Fibroblast of skin of right biceps (primary cell): Measurements from ENCODE around the gene FOXD4.
"Not testable (repeated sequence)": the region's sequence is repeated elsewhere in the genome, so short reads cannot be mapped to it uniquely, and the experiment has no call there.

Experiments
- DNase-seq: peaks from one replicate; pipeline ENCODE4 v3.0.0-alpha.2; 2013

Gene FOXD4

DNA sequence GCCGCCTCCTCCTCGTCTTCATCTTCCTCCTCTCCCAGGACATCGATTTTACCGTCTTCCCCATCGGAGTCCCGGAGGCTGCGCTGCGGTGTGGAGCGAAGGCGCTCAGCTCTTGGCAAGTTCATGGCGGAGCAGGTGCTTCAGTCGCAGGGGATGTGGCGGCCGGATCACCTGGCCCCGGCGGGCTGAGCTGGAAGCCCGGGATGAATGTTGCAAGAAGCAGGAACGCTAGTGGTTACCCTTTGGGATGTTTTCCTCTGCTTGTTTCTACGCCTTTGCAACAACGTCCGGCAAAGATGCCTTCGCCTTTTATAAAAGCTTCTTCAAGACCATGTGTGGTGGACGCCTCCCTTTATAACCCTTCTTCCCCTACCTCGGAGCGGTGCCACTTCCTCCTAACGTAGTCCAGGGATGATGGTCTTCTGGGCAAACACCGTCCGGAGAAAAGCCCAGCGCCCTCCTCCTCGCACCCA, at the start of gene FOXD4:
Gene FOXD4 (minus strand): TSS at position 423 of the 473 bp plus-strand sequence. CDS start 298 bp downstream, at position 125.
- DNase-seq: not testable (repeated sequence)

DNA sequence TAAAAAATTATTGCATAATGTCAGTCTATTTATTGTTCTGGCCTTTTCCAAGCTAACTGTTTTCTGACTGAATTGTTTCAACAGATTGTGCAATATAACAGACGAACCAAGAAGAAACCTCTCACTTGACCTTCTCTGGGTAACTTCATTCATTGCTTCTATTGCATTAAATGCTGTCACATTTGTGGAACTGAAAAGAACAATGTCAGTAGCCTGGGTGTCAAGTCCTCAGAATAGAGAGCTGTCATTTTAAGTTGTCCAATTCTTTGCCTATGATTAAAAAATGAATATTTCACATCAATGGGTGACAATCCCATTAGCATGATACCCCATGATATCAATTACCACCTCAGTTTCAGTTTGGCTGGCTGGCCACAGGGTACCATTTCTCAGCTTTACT, 41.7 kb upstream of the FOXD4 start:
- not testable (repeated sequence) for DNase-seq

DNA sequence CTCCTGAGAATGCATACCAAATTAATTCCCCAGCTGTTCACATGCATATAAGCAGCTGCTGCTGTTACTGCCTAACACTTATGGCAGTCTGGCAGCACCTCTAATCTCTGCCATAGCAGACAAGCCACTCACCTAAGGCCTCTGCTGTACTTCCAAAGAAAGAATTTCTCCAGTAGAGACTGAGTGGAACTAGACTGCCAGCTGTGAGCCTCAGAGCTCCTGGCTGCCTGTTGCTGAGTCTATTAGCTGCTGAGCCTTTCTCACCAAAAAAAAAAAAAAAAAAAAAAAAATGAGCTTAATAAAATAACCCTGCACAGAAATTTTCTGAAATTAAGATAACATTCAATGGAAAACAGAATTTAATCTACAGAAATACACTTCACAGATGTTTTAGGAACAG, 33.0 kb upstream of the FOXD4 start:
- not testable (repeated sequence) for DNase-seq

DNA sequence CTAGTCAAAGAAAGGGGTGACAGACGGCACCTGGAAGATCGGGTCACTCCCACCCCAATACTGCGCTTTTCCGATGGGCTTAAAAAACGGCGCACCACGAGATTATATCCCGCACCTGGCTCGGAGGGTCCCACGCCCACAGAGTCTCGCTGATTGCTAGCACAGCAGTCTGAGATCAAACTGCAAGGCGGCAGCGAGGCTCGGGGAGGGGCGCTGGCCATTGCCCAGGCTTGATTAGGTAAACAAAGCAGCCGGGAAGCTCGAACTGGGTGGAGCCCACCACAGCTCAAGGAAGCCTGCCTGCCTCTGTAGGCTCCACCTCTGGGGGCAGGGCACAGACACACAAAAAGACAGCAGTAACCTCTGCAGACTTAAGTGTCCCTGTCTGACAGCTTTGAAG, 21.7 kb upstream of the FOXD4 start:
- not testable (repeated sequence) for DNase-seq

DNA sequence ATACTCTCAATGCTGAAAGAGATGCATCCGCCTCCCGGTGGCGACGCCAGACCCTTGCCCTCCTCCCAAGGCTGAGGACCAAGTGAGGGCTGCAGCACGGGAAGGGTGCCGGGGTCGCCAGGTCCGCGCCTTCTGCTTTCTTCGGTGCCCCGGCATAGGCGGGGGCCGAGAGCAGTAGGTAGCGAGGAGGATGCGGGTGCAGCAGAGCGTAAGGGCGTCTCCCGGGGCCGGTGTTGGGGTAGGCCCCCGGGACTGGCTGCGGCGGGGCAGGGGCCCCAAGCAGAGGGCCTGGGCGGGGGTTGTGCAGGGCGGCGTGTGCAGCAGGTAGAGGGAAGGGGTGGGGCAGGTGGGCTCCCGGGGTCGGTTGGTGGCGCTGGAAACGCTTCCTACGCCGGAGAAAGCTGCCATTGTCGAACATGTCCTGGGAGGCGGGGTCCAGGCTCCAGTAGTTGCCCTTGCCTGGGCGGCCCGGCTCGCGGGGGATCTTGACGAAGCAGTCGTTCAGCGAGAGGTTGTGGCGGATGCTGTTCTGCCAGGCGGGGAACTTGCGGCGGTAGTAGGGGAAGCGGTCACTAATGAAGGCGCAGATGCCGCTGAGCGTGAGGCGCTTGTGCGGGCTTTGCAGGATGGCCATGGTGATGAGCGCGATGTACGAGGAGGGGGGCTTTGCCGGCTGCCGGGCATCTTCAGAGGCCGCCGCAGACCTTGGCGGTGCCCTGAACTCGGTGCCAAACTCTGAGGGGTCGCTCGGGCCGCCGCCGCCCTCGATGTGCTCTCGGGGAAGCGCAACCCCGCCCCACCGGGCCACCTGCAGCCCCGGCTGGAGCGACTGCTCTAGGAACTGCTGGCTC, 848 bp downstream of the FOXD4 start:
- DNase-seq: not testable (repeated sequence)

DNA sequence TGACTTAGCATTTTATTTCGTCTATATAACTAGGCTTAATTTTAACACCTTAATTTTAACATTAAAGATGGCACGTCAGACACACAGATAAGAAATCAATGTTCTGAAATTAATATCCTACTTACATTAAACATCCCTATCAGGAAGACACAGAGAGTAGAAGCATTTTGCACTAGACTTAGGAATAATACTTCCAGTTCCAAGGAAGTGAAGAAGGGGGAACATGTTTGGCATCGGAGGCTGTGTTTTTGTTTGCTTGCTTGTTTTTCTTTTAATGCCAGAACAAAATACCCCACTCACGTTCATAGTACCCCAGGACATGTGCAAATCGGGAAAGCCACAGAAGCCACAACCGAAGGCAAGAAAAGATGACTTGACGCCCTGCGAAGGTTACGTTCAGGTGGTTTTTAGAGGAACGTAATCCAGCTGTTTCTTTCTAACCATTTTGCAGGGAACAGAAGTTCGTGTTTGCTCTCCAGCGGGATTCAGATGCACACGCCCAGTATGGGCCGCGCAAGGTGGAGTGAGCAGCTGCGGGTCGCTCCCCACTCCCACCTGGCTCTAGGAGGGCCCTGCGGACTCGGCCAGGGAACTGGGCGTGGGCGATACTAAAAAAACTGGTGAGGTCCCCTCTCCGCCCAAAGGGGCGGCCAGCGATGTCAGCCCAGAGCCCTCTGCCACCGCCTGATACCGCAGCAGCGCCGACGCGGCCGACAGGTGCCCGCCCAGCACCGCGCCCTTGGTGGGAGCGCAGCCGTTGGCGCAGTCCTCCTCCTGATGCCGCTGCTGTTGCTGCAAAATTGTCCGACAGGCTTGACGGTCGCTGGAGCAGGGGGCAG, 1.8 kb downstream of the FOXD4 start:
- not testable (repeated sequence) for DNase-seq

DNA sequence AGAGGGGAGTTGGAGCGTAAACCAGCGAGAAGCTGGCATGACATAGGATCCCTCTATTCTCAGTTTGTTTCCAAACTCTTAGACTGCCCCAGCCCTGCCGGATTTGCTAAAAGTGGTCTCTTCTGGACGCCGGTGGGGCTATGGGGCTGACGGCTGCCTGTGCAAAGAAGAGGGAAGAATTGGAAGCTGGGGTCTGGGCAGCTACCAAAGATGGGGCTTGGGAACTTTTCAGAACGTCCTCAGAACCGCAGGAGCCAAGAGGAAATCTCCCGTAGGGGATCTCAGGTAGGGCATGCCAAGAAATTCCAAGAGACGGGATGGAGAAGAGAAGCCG, 3.1 kb downstream of the FOXD4 start:
- DNase-seq: not testable (repeated sequence)

DNA sequence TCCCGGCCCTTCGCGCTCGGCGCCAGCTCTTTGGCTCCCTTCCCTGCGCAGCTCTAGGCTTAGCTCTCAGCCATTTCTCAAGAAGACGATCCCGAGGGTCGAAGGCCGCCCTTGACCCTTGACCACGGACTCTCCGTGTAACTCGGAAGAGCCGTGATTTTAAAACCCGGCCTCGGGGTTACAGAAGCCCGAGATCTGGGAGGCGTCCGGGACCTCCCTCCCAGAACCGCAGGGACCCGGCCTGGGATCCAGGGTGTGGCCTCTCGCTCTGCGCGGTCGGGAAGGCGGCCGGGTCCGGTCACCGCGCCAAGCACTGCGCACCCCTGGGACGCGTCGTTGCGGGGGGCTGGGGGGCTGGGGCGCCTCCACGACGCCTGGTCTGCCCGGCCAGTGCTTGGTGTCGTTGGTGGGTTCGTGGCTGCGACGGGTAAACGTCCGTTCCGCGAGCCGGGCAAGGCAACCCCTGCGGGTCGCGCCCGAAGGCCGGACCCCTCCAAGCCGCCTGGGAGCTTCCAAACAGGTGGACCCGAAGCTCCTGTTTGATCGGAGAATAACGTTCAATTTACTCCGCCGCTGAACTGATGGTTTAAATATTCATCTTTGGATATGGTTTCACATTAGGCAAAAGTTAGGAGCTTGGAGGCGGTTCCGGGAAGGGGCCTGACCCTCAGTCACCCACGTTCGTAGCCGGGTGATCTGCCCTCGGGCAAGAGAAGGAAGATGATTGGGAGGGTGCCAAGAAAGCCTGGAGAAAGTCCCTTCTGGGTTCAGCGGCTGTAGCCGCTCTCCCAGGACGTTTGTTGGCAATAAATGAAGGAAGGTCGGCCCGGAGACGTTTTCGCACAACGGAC, 3.7 kb downstream of the FOXD4 start:
- DNase-seq: not testable (repeated sequence)

DNA sequence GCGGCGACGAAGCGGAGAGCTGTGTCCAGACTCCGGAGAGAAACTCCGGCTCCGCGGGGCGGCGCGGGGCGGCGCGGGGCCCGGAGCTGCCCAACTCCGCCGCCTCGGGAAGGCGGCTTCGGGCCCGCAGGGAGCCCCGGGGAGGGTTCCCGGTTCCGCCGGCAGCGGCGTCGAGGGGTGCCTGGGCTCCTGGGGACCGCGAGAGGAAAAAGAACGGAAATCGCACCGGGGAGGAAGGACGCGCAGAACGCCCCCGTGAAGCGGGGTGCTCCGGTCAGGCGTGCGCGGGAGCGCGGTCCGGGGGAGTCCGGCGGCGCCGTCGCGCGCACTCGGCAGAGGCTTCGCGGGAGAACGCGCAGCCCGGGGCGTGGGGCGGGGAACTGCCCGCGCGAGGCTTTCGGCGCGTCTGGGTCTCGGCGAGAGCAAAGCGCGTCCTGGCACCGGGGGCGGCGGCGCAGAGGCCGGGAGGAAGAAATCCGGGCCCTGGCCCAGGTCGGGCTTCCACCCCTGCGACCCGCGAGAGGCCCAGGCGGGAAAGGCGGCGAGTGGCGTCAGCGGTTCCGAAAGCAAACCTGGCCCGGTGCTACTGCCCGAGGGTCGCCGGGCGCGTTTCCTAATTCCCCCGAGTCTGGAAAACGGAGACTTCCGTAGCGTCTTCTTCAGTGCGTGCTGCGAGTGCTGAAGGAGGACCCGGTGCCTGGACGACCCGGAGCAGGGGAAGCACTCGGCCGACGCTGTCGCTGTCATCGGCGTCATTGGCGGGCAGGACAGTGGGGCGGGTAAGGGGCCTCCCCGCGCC, 4.5 kb downstream of the FOXD4 start:
- DNase-seq: peak; percentile 7

DNA sequence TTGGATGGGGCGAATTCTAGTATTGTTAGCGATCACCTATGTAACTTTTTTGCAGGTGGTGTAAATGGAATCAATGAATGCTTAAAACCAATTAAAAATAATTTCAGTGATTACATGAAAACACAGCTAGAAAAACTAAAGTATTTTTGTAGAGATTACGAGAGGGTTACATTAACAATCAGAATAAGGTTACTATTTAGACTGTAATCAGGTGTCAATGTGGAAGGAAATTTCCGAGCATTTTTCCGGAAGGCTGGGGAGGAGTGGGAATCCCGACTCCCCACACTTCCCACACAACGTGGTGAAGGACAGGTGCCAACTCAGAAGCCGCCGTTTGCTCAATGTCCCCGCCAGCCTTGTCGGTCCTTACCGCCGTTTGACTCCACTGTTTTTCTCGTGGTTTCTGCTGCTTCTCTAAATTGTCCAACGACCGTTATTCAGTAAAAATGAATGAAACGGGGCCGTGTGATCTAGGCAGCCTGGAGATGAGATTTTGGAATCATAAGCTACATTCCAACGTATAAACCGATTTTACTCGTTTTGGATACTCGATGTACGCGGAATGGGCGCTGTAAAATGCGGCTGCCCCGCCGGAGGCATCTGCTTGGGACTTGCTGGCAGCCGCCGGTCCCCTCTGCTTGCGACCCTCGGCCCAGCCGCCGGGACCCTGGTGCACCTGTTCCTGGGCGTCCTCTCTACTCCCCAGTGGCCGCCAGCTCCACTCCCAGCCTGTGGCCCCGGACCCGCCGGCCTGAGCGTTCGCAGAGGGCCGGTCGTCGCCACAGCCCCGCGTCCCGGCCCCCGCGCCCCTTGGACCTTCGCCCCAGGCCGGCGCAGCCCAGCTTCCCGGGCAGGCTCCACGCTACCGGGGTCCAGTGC, 5.4 kb downstream of the FOXD4 start:
- not testable (repeated sequence) for DNase-seq

DNA sequence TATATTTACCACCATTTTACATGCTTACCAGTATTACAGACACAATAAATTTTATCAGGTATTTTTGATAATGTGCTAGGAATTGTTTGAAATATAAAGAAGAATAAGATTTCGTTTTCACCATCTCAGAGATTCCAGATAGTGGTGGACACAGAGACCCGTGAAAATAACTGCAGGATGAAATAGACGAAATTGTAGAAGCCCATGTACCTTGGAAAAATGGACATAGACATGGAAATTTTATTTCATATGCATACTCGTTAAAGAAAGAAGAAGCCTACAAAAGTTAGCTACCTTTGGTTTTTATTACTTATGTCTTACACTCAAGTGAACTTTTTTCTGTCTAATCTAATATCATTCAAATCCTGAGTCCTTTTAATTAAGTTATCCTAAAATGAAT, 7.5 kb downstream of the FOXD4 start:
- not testable (repeated sequence) for DNase-seq

DNA sequence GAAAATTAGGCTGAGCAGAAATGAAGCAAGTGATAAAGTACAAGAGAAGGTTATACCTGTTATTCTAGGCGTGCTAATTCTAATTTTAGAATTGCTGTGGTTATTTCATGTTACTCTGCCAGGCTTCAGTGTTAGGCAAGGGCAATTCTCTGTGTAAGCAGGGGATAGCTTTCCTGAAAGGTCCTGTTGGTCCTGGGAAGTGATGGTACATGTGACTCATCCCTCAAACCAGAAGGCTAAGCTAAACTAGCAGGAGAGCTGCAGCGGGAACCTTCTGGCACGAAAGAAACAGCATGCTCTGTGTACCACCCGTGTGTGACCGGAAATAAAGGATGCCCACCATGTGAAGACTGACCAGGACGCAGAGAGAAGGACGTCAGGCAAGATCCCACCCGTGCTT, 8.7 kb downstream of the FOXD4 start:
- DNase-seq: not testable (repeated sequence)

DNA sequence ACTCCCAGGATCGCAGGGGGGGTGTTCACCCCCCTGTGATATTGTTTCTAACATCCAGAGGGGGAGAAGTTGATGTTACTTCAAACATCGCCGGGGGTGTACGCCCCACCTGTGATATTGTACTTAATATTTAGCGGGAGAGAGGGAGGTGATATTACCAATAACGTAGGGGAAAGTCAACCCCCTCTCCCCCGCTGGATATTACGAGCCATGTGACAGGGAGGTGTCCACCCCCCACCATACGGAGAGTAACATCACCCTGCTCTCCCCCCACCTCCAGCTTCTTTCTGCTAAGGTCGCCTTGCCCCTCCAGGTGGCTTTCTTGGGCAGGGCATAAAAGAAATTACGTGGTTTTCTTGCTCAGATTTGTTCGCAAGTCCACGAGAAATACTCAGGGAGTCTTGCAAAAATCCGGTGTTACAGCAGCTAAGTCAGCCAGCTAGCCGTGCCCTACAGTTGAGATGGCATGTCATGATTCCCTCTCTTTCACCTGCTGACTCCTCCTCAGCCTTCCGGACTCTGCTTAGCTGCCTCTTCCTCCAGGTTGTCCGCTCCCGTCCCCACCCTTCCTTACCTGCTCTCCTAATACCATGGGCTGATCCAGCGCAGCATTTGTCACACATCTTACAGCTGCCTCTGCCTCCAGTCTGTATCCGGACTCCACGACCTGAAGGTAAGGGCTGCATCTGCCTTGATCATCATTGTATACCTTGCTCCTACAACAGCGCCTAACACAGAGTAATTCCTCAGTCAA, 9.3 kb downstream of the FOXD4 start:
- DNase-seq: not testable (repeated sequence)

DNA sequence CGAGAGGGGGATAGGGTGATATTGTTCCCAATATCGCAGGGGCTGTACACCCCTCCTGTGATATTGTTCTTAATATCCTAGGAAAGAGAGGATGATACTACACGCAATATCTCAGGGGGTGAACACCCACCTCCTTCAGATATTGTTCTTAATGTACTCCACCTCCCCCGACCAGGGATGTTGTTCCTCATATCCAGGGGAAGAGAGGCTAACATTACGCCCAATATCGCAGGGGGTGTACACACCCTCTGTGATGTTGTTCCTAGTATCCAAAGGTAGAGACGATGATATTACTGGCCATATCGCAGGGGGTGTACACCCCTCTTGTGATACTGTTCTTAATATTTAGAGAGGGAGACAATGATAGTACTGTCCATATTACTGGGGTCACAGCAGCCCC, 12.2 kb downstream of the FOXD4 start:
- not testable (repeated sequence) for DNase-seq

DNA sequence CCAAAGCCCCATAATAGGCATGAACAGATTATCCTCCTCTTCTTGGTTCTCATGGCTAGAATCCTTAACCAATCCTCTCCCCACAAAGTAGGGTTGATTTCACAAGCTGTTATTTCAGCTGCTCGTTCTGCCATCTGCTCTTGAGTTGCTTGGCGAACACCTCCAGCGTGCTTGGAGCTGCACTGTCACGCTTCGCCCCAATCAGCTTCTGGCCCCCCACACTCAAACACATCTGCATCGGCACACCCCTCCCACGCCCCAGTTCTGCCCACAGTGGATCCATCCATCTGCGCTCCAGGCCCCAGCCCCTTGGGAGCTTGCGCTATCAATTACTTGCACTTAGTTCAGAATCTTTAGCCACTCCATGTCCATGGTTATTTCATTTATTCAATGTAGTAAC, 17.8 kb downstream of the FOXD4 start:
- not testable (repeated sequence) for DNase-seq

DNA sequence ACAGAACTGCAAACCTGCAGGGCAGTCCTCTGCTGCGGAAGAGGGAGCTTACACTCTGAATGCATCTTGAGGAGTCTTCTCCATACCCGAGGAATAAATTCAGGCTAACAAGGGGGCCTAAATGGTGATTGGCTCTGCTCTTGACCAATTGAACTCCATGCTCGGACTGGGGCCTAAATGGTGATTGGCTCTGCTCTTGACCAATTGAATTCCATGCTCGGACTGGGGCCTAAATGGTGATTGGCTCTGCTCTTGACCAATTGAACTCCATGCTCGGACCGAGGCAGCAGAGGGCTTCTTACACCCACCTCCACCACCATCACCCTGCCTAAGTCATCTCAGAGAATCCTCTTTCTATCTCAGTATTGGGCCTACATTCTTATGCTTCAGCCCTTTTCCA, 18.4 kb downstream of the FOXD4 start:
- not testable (repeated sequence) for DNase-seq

DNA sequence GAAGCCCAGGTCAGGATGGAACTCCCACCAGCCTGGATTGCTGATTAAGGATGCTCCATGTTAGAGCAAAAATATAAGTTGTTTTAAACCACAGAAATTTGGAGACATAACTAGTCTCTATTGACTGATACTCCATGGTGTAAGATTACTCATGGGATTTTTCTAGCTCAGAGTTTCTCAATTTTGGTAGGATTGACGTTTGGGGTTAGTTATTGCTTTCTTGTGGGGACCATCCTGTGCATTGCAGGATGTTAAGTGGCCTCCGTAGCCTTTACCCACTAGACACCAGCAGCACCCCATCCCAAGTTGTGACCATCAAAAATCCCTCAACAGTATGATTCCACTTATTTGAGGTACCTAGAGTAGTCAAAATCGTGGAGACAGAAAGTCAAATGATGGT, 19.4 kb downstream of the FOXD4 start:
- DNase-seq: not testable (repeated sequence)

DNA sequence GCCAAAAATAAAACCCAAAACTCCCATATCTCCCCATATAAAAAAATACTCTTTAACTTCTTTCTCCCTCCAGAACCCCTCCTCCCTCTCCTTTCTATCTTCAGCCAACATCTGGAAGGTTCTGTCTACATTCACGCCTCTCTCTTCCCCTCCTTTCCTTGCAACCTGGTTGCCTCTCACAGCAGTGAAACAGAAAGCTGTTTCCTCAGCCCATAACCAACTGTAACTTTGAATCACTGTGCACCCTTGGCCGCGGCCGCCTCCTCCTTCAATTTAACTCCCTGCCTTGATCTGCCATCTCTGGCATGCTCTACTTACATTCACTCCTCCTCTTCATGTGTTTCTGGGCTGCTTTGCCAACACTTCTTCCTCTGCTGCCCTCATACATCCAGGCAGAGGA, 23.2 kb downstream of the FOXD4 start:
- not testable (repeated sequence) for DNase-seq

DNA sequence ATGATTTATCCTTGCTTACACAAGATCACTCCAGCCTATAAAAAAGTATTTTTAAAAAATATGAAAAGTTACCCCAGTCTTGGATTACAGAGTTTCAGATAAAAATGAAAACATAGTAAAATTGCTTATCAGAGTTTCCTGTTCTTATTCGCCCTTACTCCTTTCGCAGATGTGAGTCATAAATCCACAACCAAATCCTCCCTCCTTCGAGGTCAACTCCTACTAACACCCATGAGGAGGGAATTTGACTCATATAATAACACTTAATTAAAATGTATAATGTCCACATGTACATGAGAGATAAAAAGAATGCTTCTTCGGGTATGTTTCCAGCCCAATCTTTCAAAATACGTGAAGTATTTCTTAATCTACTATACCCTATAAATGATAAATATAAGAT, 23.9 kb downstream of the FOXD4 start:
- DNase-seq: not testable (repeated sequence)

DNA sequence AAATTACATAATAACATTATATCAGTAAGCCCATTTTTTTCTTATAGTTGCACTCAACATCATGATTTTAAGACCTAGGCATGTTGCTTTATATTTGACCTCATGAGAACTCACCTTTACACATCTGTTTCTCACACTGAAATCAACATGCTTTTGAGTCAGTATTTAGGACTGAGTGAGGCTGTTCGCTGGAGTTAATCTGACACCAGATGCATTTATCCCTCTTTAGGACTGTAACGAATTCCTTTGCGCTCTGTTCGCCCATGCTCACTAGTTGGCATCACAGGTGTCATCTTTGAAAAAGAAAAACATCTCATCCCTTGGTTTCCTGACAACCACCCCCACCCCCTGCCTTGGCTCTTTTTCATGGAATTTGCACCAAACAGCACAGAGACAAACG, 24.3 kb downstream of the FOXD4 start:
- DNase-seq: not testable (repeated sequence)
